ENCODE results near the gene KLHDC8A. TPM values are rescaled to one million over a fixed set of nuclear protein-coding genes. Genes with fewer than 3 reads are reported as not detected.
A peak's percentile ranks its signal among the peaks of the same experiment; 100 is the strongest.

KLHDC8A gene
- total RNA-seq, 1 donor from 2014 or later = not detected

- ATAC-seq = no peak
- DNase-seq (ENCODE audit: missing footprints) = no peak
- intact Hi-C loops (cut with DNase I) = loop anchor here (5.0 kb wide), 2 partner anchors 137 to 172 kb away; no protein-coding TSS in a partner anchor
Observed at GRCh38 chr1:205350124-205350523, 6.6 kb downstream of the KLHDC8A start.

- DNase-seq (ENCODE audit: missing footprints) (no peak), ATAC-seq (no peak)
- intact Hi-C loops (cut with DNase I) = no loop called here
Observed at GRCh38 chr1:205348554-205349487, 7.9 kb downstream of the KLHDC8A start.

- DNase-seq (ENCODE audit: missing footprints) (no peak), ATAC-seq (no peak)
- intact Hi-C loops (cut with DNase I) = no loop called here
Observed at GRCh38 chr1:205346956-205347574, 9.7 kb downstream of the KLHDC8A start.

GRCh38 chr1:205345761-205346160 lies 11.0 kb downstream of the KLHDC8A start:
- no peak for DNase-seq (ENCODE audit: missing footprints)
- no peak for ATAC-seq
- intact Hi-C loops (cut with DNase I) = no loop called here

GRCh38 chr1:205344066-205344928 lies 12.4 kb downstream of the KLHDC8A start:
- intact Hi-C loops (cut with DNase I) = no loop called here
- peak; percentile 7 for ATAC-seq
- no peak for DNase-seq (ENCODE audit: missing footprints)

GRCh38 chr1:205343431-205344065 lies 13.2 kb downstream of the KLHDC8A start:
- peak; percentile 20 for ATAC-seq

GRCh38 chr1:205342986-205343385 lies 13.7 kb downstream of the KLHDC8A start:
- no peak for DNase-seq (ENCODE audit: missing footprints)
- intact Hi-C loops (cut with DNase I) = no loop called here
- no peak for ATAC-seq

More at GRCh38 chr1:205343431-205344065, 13.2 kb downstream of the KLHDC8A start:
- intact Hi-C loops (cut with DNase I) = no loop called here
- no peak for DNase-seq (ENCODE audit: missing footprints)

GRCh38 chr1:205340676-205341075 lies 16.0 kb downstream of the KLHDC8A start:
- ATAC-seq (no peak), DNase-seq (ENCODE audit: missing footprints) (no peak)
- intact Hi-C loops (cut with DNase I) = no loop called here

- intact Hi-C loops (cut with DNase I) = no loop called here
- ATAC-seq (no peak), DNase-seq (ENCODE audit: missing footprints) (no peak)
Observed at GRCh38 chr1:205339717-205340116, 17.0 kb downstream of the KLHDC8A start.

GRCh38 chr1:205339197-205339702 lies 17.5 kb downstream of the KLHDC8A start:
- intact Hi-C loops (cut with DNase I) = no loop called here
- ATAC-seq (no peak), DNase-seq (ENCODE audit: missing footprints) (no peak)

GRCh38 chr1:205338011-205338410 lies 18.7 kb downstream of the KLHDC8A start:
- DNase-seq (ENCODE audit: missing footprints) (no peak), ATAC-seq (no peak)
- intact Hi-C loops (cut with DNase I) = no loop called here

GRCh38 chr1:205337481-205337880 lies 19.2 kb downstream of the KLHDC8A start:
- ATAC-seq = no peak
- intact Hi-C loops (cut with DNase I) = no loop called here
- DNase-seq (ENCODE audit: missing footprints) = no peak

DNA sequence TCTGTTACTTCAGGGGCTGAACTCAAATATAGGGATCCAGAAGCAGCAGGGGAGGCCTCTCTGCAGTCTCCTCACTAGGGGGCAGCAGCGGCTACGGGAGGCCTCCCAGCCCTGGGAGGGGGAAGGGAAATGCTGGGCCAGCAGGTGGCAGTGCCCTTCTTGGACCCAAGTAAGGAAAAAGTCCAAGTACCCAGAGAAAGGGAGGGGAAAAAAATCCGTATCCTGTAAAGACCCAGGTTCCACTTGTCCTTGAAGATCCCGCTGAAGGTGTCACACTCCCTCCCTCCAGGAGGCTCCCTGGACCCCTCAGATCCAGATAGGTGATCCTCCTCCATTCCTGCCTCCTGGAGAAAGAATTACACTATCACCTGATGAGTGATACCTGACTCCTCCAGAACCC lies 21.0 kb downstream of the KLHDC8A start:
- DNase-seq (ENCODE audit: missing footprints) = peak; percentile 85
- intact Hi-C loops (cut with DNase I) = no loop called here
- ATAC-seq = peak; percentile 56

- ATAC-seq = no peak
- no peak for DNase-seq (ENCODE audit: missing footprints)
- intact Hi-C loops (cut with DNase I) = no loop called here
Observed at GRCh38 chr1:205332015-205332791, 24.5 kb downstream of the KLHDC8A start.

- ATAC-seq = no peak
- intact Hi-C loops (cut with DNase I) = no loop called here
- no peak for DNase-seq (ENCODE audit: missing footprints)
Observed at GRCh38 chr1:205330150-205330549, 26.6 kb downstream of the KLHDC8A start.

DNA sequence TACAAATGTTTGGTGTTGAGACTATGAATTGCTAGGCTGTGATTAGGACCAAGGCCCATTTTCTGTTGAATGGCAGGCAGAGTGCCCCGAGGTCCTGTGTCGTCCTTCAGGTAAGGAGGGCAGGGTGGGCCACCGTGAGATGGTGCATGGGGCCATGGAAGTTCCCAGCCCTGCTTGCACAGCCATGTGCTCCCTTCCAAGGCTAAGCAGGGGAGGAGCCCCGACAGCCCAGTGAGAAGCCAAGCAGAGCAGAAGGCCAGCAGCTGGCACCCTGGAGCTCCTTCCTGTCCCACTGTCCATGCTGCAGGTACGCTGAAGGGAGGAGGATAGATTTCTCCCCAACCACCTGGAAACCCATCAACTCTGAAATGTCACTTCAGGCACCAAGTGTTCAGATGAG lies 27.0 kb downstream of the KLHDC8A start:
- DNase-seq (ENCODE audit: missing footprints) (no peak), ATAC-seq (no peak)
- intact Hi-C loops (cut with DNase I) = no loop called here

GRCh38 chr1:205328476-205328875 lies 28.2 kb downstream of the KLHDC8A start:
- intact Hi-C loops (cut with DNase I) = no loop called here
- ATAC-seq = no peak
- no peak for DNase-seq (ENCODE audit: missing footprints)
